ENCODE results near the gene TTC17. TPM values are rescaled to one million over a fixed set of nuclear protein-coding genes. Genes with fewer than 3 reads are reported as not detected.

TTC17 gene
- total and polyA plus RNA-seq, 2 of the 8 experiments (the other 6 are each of a cell fraction or from before 2014, with no cell fraction given): 65.1 to 80.1 TPM

DNA sequence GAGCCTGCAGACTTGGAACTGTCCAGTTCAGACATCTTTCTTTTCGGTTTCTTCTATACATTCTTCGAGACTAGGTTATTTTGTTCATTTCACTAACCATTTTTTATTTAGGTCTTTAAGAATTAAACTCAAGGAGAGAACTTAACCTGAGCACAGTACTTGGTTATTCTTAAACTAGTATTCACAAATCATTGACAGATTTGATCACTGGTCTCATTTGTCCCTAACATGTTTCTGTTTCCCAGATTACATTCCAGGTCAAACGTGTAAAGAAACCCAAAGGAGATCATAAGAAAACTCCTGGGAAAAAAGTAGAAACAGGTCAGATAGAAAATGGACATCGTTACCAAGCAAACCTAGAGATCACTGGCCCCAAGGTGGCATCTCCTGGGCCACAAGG is 85.1 kb downstream of the TTC17 start (continued):
- TF ChIP-seq, protein P1, sequence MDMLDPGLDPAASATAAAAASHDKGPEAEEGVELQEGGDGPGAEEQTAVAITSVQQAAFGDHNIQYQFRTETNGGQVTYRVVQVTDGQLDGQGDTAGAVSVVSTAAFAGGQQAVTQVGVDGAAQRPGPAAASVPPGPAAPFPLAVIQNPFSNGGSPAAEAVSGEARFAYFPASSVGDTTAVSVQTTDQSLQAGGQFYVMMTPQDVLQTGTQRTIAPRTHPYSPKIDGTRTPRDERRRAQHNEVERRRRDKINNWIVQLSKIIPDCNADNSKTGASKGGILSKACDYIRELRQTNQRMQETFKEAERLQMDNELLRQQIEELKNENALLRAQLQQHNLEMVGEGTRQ (IDR thresholded peaks at IDR 0.05; ENCODE audit: low read length): no peak
- TF ChIP-seq CBX5 (IDR thresholded peaks at IDR 0.05; ENCODE audit: low read depth, low read length) (no peak), GABPA (IDR thresholded peaks at IDR 0.05; ENCODE audit: borderline replicate concordance, insufficient read depth, low read length) (no peak), SIRT6 (IDR thresholded peaks at IDR 0.05; ENCODE audit: low read length) (no peak)

All from H1 (cell line).